IMR-90 (cell line): Measurements from ENCODE around the gene NTRK3. TPM values are rescaled to one million over a fixed set of nuclear protein-coding genes. Genes with fewer than 3 reads are reported as not detected.

Experiments used
- ATAC-seq: fragments of 200-7000 bp; cut with Tn5 transposase; 2 replicates; pipeline ENCODE4 v1.9.1; 2020; ENCODE audit warnings: low read depth, mild to moderate bottlenecking, moderate library complexity
- BruUV-seq: library from RNA; stranded (reverse); fragments of 400-500 nt; replicated peaks from 2 replicates; lab custom pipeline; 2021; lab: Mats Ljungman, UMichigan
- CTCF ChIA-PET: fragments of 300-600 bp; formaldehyde crosslinking; extraction: SDS; loops from one replicate; lab custom pipeline; 2021; ENCODE audit warnings: antibody characterized with exemption; lab: Yijun Ruan, JAX
- POLR2A ChIA-PET: fragments of 300-600 bp; sonication (Branson Sonifier 250); formaldehyde crosslinking; loops from one replicate; lab custom pipeline; 2022; ENCODE audit warnings: antibody characterized with exemption; ENCODE audit not compliant: unreplicated experiment; lab: Charles Lee
- DNase-seq: peaks from one replicate; pipeline ENCODE4 v3.0.0; 2013
- H2AFZ ChIP-seq: replicated peaks from 2 replicates; pipeline ENCODE3; 2013; ENCODE audit warnings: low read length, mild to moderate bottlenecking; ENCODE audit not compliant: poor library complexity
- H2AK5ac ChIP-seq: 2 replicates; pipeline ENCODE4 v1.6.1; 2013; ENCODE audit warnings: low read depth, low read length, inconsistent platforms
- H2AK9ac ChIP-seq: replicated peaks from 2 replicates; pipeline ENCODE3; 2013; ENCODE audit warnings: mild to moderate bottlenecking, low read depth, low read length, moderate library complexity; ENCODE audit not compliant: poor library complexity
- H2BK120ac ChIP-seq: 2 replicates; pipeline ENCODE4 v1.6.1; 2013; ENCODE audit warnings: low read depth, low read length, inconsistent platforms
- H2BK15ac ChIP-seq: 3 replicates; pipeline ENCODE4 v1.6.1; 2013; ENCODE audit warnings: low read depth, low read length, inconsistent platforms
- H2BK20ac ChIP-seq: 2 replicates; pipeline ENCODE4 v1.6.1; 2013; ENCODE audit warnings: low read depth, mild to moderate bottlenecking, inconsistent platforms, low read length, moderate library complexity
- H2BK5ac ChIP-seq: 2 replicates; pipeline ENCODE4 v1.6.1; 2013; ENCODE audit warnings: mild to moderate bottlenecking, low read depth, low read length, inconsistent platforms; ENCODE audit not compliant: poor library complexity, severe bottlenecking
- H3K14ac ChIP-seq: replicated peaks from 2 replicates; pipeline ENCODE4 v1.6.1; 2013; ENCODE audit warnings: low read depth, low read length, inconsistent platforms
- H3K18ac ChIP-seq: 2 replicates; pipeline ENCODE4 v1.6.1; 2013; ENCODE audit warnings: low read depth, low read length, control low read depth
- H3K23ac ChIP-seq: 2 replicates; pipeline ENCODE4 v1.6.1; 2013; ENCODE audit warnings: low read depth, low read length, inconsistent platforms
- H3K27ac ChIP-seq: 2 replicates; pipeline ENCODE4 v1.5.1; 2013; ENCODE audit warnings: mild to moderate bottlenecking, control low read depth, low read length; ENCODE audit not compliant: insufficient read depth
- H3K27me3 ChIP-seq: 2 replicates; pipeline ENCODE4 v1.6.1; 2013; ENCODE audit warnings: low read length; ENCODE audit not compliant: control insufficient read depth, insufficient read depth
- H3K36me3 ChIP-seq: 2 replicates; pipeline ENCODE4 v1.6.1; 2013; ENCODE audit warnings: low read length, mixed read lengths; ENCODE audit not compliant: control insufficient read depth, insufficient read depth
- H3K4ac ChIP-seq: 2 replicates; pipeline ENCODE4 v1.6.1; 2013; ENCODE audit warnings: low read depth, low read length, inconsistent platforms
- H3K4me1 ChIP-seq: 2 replicates; pipeline ENCODE4 v1.6.1; 2013; ENCODE audit warnings: low read length, mixed read lengths; ENCODE audit not compliant: control insufficient read depth, insufficient read depth
- H3K4me2 ChIP-seq: 2 replicates; pipeline ENCODE4 v1.6.1; 2013; ENCODE audit warnings: low read depth, mild to moderate bottlenecking, control low read depth, low read length, moderate library complexity
- H3K4me3 ChIP-seq: 2 replicates; pipeline ENCODE4 v1.5.1; 2013; ENCODE audit warnings: low read depth, mild to moderate bottlenecking, control low read depth, low read length, moderate library complexity; ENCODE audit not compliant: insufficient read depth
- H3K56ac ChIP-seq: 2 replicates; pipeline ENCODE4 v1.6.1; 2013; ENCODE audit warnings: low read length, inconsistent platforms; ENCODE audit not compliant: insufficient read depth; ENCODE audit errors: extremely low read depth
- H3K79me1 ChIP-seq, 2 experiments: 2 replicates each; pipeline ENCODE4 v1.6.1; 2013; ENCODE audit warnings: low read length in 2 of 2, inconsistent platforms in 1 of 2, low read depth in 1 of 2
- H3K9ac ChIP-seq: 2 replicates; pipeline ENCODE4 v1.6.1; 2013; ENCODE audit warnings: low read depth, low read length, control low read depth
- H3K9me1 ChIP-seq: 2 replicates; pipeline ENCODE4 v1.6.1; 2013; ENCODE audit warnings: low read length, inconsistent platforms; ENCODE audit not compliant: insufficient read depth
- H3K9me3 ChIP-seq: 2 replicates; pipeline ENCODE4 v1.6.1; 2013; ENCODE audit warnings: low read length; ENCODE audit not compliant: control insufficient read depth, insufficient read depth
- H4K20me1 ChIP-seq: 2 replicates; pipeline ENCODE4 v1.6.1; 2013; ENCODE audit warnings: low read length, inconsistent platforms; ENCODE audit not compliant: insufficient read depth
- H4K5ac ChIP-seq: 2 replicates; pipeline ENCODE4 v1.6.1; 2013; ENCODE audit warnings: mild to moderate bottlenecking, low read depth, low read length, control low read depth
- H4K8ac ChIP-seq, 2 experiments: 2 replicates each; pipeline ENCODE4 v1.6.1; 2013; ENCODE audit warnings: low read depth in 2 of 2, low read length in 2 of 2, control low read depth in 1 of 2, inconsistent platforms in 1 of 2
- H4K91ac ChIP-seq: 2 replicates; pipeline ENCODE4 v1.6.1; 2013; ENCODE audit warnings: low read depth, low read length, inconsistent platforms; ENCODE audit not compliant: insufficient read depth
- BHLHE40 ChIP-seq: fragments of 150-350 bp; IDR thresholded peaks from 2 replicates; pipeline ENCODE4 v1.6.1; 2016; ENCODE audit warnings: mild to moderate bottlenecking, low read depth, low read length
- CEBPB ChIP-seq: IDR thresholded peaks from 2 replicates; pipeline ENCODE4 v1.6.1; 2012; ENCODE audit warnings: low read depth, low read length, improper control_type of control experiment
- CHD1 ChIP-seq: IDR thresholded peaks from 2 replicates; pipeline ENCODE4 v1.6.1; 2012; ENCODE audit warnings: low read depth, low read length, improper control_type of control experiment
- CTCF ChIP-seq: conservative IDR thresholded peaks from 2 replicates; pipeline ENCODE4 v1.5.1; 2012; ENCODE audit warnings: mild to moderate bottlenecking, low read depth, low read length, improper control_type of control experiment
- ELK1 ChIP-seq: fragments of 150-350 bp; IDR thresholded peaks from 2 replicates; pipeline ENCODE4 v1.6.1; 2016; ENCODE audit warnings: low read depth, mild to moderate bottlenecking, low read length, moderate library complexity, borderline replicate concordance
- FOS ChIP-seq: fragments of 150-350 bp; IDR thresholded peaks from 2 replicates; pipeline ENCODE4 v1.6.1; 2016; ENCODE audit warnings: low read depth, low read length
- MAFK ChIP-seq: IDR thresholded peaks from 2 replicates; pipeline ENCODE4 v1.6.1; 2012; ENCODE audit warnings: low read depth, low read length, improper control_type of control experiment
- MAZ ChIP-seq: IDR thresholded peaks from 2 replicates; pipeline ENCODE4 v1.6.1; 2012; ENCODE audit warnings: low read depth, mild to moderate bottlenecking, low read length, improper control_type of control experiment, moderate library complexity, borderline replicate concordance
- MXI1 ChIP-seq: IDR thresholded peaks from 2 replicates; pipeline ENCODE4 v1.6.1; 2012; ENCODE audit warnings: low read depth, mild to moderate bottlenecking, low read length, moderate library complexity, borderline replicate concordance
- NFE2L2 ChIP-seq: fragments of 150-350 bp; IDR thresholded peaks from 2 replicates; pipeline ENCODE4 v1.6.1; 2016; ENCODE audit warnings: low read depth, mild to moderate bottlenecking, low read length
- POLR2A ChIP-seq: IDR thresholded peaks from 2 replicates; pipeline ENCODE4 v1.6.1; 2012; ENCODE audit warnings: mild to moderate bottlenecking, low read depth, low read length
- RAD21 ChIP-seq: IDR thresholded peaks from 2 replicates; pipeline ENCODE4 v1.6.1; 2012; ENCODE audit warnings: low read length, improper control_type of control experiment
- RCOR1 ChIP-seq: IDR thresholded peaks from 2 replicates; pipeline ENCODE4 v1.6.1; 2012; ENCODE audit warnings: mild to moderate bottlenecking, low read length, improper control_type of control experiment; ENCODE audit not compliant: insufficient replicate concordance
- RFX5 ChIP-seq: IDR thresholded peaks from 2 replicates; pipeline ENCODE4 v1.8.0; 2012; ENCODE audit warnings: low read depth, mild to moderate bottlenecking, low read length, moderate library complexity
- SMC3 ChIP-seq: fragments of 150-350 bp; IDR thresholded peaks from 2 replicates; pipeline ENCODE4 v1.6.1; 2016; ENCODE audit warnings: low read depth, mild to moderate bottlenecking, antibody characterized with exemption, low read length, moderate library complexity
- USF2 ChIP-seq: fragments of 150-350 bp; IDR thresholded peaks from 2 replicates; pipeline ENCODE4 v1.6.1; 2017; ENCODE audit warnings: mild to moderate bottlenecking, antibody characterized with exemption, low read length, low read depth
- WGBS, 2 experiments: methylation state at CpG; one replicate each; pipeline versions ENCODE4 v1.1.5 to v1.1.7; 2013; ENCODE audit warnings: missing lambda C conversion rate in 2 of 2; ENCODE audit not compliant: insufficient read length in 1 of 2; ENCODE audit errors: extremely low coverage in 2 of 2; 5-methylcytosine and 5-hydroxymethylcytosine counted together
- dilution Hi-C: fragments of 300-500 bp; cut with HindIII; formaldehyde crosslinking; loops from one replicate; pipeline ENCODE4 v1.14.3; 2018; ENCODE audit warnings: low sequenced_read_pairs; ENCODE audit not compliant: unreplicated experiment
- in situ Hi-C: fragments of 300-500 bp; cut with MboI; formaldehyde crosslinking; loops from 3 replicates; pipeline ENCODE4 v1.14.3; 2019; ENCODE audit warnings: low sequenced_read_pairs, inconsistent platforms, mixed read lengths
- intact Hi-C: fragments of 100-400 bp; cut with micrococcal nuclease; formaldehyde crosslinking; loops from 2 replicates; pipeline ENCODE4 v1.10.0; 2022
- polyA plus RNA-seq, 3 experiments: library from polyadenylated mRNA; depleted of rRNA; stranded (reverse); fragments of >200 nt; gene quantifications; 2 replicates each; pipeline ENCODE4 v1.2.3, GENCODE V29; 2012; ENCODE audit warnings: low replicate concordance in 1 of 3
- total RNA-seq: library from RNA; depleted of rRNA; stranded (reverse); fragments of >200 nt; gene quantifications from 2 replicates; pipeline ENCODE4 v1.2.3, GENCODE V29; 2012

The NTRK3 gene
- total and polyA plus RNA-seq, 2 of the 4 experiments (the other 2 are of a cell fraction): under 0.01 to 0.15 TPM

- Histone ChIP-seq H3K18ac (no peak overlapping the region), H4K20me1 (no peaks in the 10 kb centered on the region), H3K4me3 (no peak overlapping the region), H2BK120ac (no peak overlapping the region), H2AFZ (no peak overlapping the region), H3K4me2 (no peak overlapping the region), H3K9me1 (no peaks in the 10 kb centered on the region), H4K91ac (no peak overlapping the region), H3K79me1 (no peaks in the 10 kb centered on the region), H3K27ac (no peak overlapping the region), H3K36me3 (no peaks in the 10 kb centered on the region), H2AK5ac (no peak overlapping the region), H3K56ac (no peak overlapping the region), H3K9ac (no peak overlapping the region), H2AK9ac (no peak overlapping the region), H2BK20ac (no peak overlapping the region), H3K9me3 (peaks cover 13% of the 10 kb centered on the region), H2BK5ac (no peak overlapping the region), H4K8ac (no peak overlapping the region), H3K4me1 (no peaks in the 10 kb centered on the region), H3K14ac (no peak overlapping the region), H2BK15ac (no peak overlapping the region), H3K27me3 (no peaks in the 10 kb centered on the region), H3K23ac (no peak overlapping the region), H3K4ac (no peak overlapping the region), H4K5ac (no peak overlapping the region)
- WGBS, 2 experiments: no CpG with 5 or more reads among the region's 7 CpGs
- TF ChIP-seq RFX5 (no peak), BHLHE40 (no peak), CEBPB (no peak), MAFK (no peak), RAD21 (no peak), FOS (no peak), MXI1 (no peak), SMC3 (no peak), NFE2L2 (no peak), ELK1 (no peak), CHD1 (no peak), CTCF (no peak), POLR2A (no peak), USF2 (no peak), RCOR1 (no peak), MAZ (no peak)
- intact Hi-C loops (no loop called here), dilution Hi-C loops (no loop called here), in situ Hi-C loops (no loop called here)
- DNase-seq: no peak
- ChIA-PET CTCF (no interaction called here), POLR2A (no interaction called here)
- no peak for ATAC-seq
- no TSS peak for BruUV-seq
These were observed 243.9 kb downstream of the NTRK3 start for GRCh38 chr15:88012688-88013087.
